ENCODE data around the gene NOX3.
"Not testable (repeated sequence)": the region's sequence is repeated elsewhere in the genome, so short reads cannot be mapped to it uniquely, and the experiment has no call there.

Gene NOX3

GRCh38 chr6:155468543-155468942 is 12.9 kb upstream of the NOX3 start:
- not testable (repeated sequence) for DNase-seq (ENCODE audit: low read depth in 2 of 2, low spot score in 1 of 2)

- DNase-seq (ENCODE audit: low read depth in 2 of 2, low spot score in 1 of 2) = no peak
These were observed 10.9 kb upstream of the NOX3 start for GRCh38 chr6:155466539-155466938.

- no peak for DNase-seq (ENCODE audit: low read depth in 2 of 2, low spot score in 1 of 2)
These were observed 5.9 kb upstream of the NOX3 start for GRCh38 chr6:155461556-155461955.

- no peak for DNase-seq (ENCODE audit: low read depth in 2 of 2, low spot score in 1 of 2)
These were observed 1.2 kb downstream of the NOX3 start for GRCh38 chr6:155454471-155454870.

- no peak for DNase-seq (ENCODE audit: low read depth in 2 of 2, low spot score in 1 of 2)
These were observed 1.6 kb downstream of the NOX3 start for GRCh38 chr6:155454008-155454407.

- DNase-seq (ENCODE audit: low read depth in 2 of 2, low spot score in 1 of 2) = no peak
These were observed 3.1 kb downstream of the NOX3 start for GRCh38 chr6:155452576-155452975.

GRCh38 chr6:155451530-155451929 is 4.1 kb downstream of the NOX3 start:
- DNase-seq (ENCODE audit: low read depth in 2 of 2, low spot score in 1 of 2) = not testable (repeated sequence)

- no peak for DNase-seq (ENCODE audit: low read depth in 2 of 2, low spot score in 1 of 2)
These were observed 5.4 kb downstream of the NOX3 start for GRCh38 chr6:155450240-155450581.

GRCh38 chr6:155449450-155450239 is 6.0 kb downstream of the NOX3 start:
- no peak for DNase-seq (ENCODE audit: low read depth in 2 of 2, low spot score in 1 of 2)

GRCh38 chr6:155448668-155449449 is 6.8 kb downstream of the NOX3 start:
- DNase-seq (ENCODE audit: low read depth in 2 of 2, low spot score in 1 of 2) = no peak

- DNase-seq (ENCODE audit: low read depth in 2 of 2, low spot score in 1 of 2) = no peak
These were observed 7.7 kb downstream of the NOX3 start for GRCh38 chr6:155447949-155448348.

- no peak for DNase-seq (ENCODE audit: low read depth in 2 of 2, low spot score in 1 of 2)
These were observed 10.4 kb downstream of the NOX3 start for GRCh38 chr6:155444952-155445903.

- DNase-seq (ENCODE audit: low read depth in 2 of 2, low spot score in 1 of 2) = no peak
These were observed 11.3 kb downstream of the NOX3 start for GRCh38 chr6:155444120-155444917.

- no peak for DNase-seq (ENCODE audit: low read depth in 2 of 2, low spot score in 1 of 2)
These were observed 12.5 kb downstream of the NOX3 start for GRCh38 chr6:155443168-155443567.

- DNase-seq (ENCODE audit: low read depth in 2 of 2, low spot score in 1 of 2) = no peak
These were observed 13.1 kb downstream of the NOX3 start for GRCh38 chr6:155442562-155442961.

GRCh38 chr6:155441112-155441465 is 14.6 kb downstream of the NOX3 start:
- no peak for DNase-seq (ENCODE audit: low read depth in 2 of 2, low spot score in 1 of 2)

- DNase-seq (ENCODE audit: low read depth in 2 of 2, low spot score in 1 of 2) = no peak
These were observed 15.1 kb downstream of the NOX3 start for GRCh38 chr6:155440398-155441111.

GRCh38 chr6:155439376-155439775 is 16.3 kb downstream of the NOX3 start:
- DNase-seq (ENCODE audit: low read depth in 2 of 2, low spot score in 1 of 2) = no peak

- DNase-seq (ENCODE audit: low read depth in 2 of 2, low spot score in 1 of 2) = no peak
These were observed 18.5 kb downstream of the NOX3 start for GRCh38 chr6:155436981-155437749.

Data from stimulated activated CD8-positive, alpha-beta memory T cell treated with anti-CD3 and anti-CD28 coated beads, Interleukin-4, amount 100 ng/mL, for 4 hours (primary cell).